ENCODE results near the gene SETD7.

DNA sequence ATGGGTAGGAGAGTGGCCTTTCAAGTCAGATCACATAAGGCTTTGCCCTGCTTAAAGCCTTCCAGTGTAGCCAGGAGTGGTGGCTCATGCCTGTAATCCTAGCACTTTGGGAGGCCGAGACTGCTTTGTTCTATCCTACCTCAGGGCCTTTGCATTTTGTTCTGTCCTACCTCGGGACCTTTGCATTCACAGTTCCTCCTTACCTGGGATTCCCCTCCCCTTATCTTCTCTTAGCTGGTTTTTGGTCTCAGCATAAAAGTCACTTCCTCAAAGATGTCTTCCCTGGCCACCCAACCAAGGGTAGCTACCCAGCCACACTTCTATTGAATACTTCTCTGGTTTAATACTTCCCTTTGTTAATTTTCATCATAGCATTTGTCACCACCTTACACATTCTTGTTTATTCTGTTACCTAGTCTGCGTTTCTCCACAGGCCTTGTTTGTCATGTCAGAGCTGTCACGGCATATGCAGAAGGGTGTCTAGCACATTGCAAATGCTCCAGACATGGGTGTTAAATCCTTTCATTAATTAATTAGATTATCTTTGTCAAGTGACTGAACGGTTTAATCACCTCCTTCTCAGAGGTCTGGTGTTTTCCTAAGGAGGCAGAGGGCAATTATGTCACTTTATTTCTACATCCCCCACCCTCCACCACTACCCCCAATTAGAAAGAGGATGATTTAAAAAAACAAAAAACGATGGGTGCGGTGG lies 11.3 kb upstream of the SETD7 start:
- TF ChIP-seq, protein P1, sequence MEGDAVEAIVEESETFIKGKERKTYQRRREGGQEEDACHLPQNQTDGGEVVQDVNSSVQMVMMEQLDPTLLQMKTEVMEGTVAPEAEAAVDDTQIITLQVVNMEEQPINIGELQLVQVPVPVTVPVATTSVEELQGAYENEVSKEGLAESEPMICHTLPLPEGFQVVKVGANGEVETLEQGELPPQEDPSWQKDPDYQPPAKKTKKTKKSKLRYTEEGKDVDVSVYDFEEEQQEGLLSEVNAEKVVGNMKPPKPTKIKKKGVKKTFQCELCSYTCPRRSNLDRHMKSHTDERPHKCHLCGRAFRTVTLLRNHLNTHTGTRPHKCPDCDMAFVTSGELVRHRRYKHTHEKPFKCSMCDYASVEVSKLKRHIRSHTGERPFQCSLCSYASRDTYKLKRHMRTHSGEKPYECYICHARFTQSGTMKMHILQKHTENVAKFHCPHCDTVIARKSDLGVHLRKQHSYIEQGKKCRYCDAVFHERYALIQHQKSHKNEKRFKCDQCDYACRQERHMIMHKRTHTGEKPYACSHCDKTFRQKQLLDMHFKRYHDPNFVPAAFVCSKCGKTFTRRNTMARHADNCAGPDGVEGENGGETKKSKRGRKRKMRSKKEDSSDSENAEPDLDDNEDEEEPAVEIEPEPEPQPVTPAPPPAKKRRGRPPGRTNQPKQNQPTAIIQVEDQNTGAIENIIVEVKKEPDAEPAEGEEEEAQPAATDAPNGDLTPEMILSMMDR (IDR thresholded peaks at IDR 0.05): no peak
- no peak for TF ChIP-seq POLR2AphosphoS5 (IDR thresholded peaks at IDR 0.05; ENCODE audit: insufficient read depth in 1 of 2, low read depth in 1 of 2)

Measured in vagina (tissue), 2 donors.